Fibroblast of villous mesenchyme (primary cell): ENCODE data around the gene NDUFS5. TPM values are rescaled to one million over a fixed set of nuclear protein-coding genes. Genes with fewer than 3 reads are reported as not detected.
"Not testable (repeated sequence)": the region's sequence is repeated elsewhere in the genome, so short reads cannot be mapped to it uniquely, and the experiment has no call there.

ENCODE experiments used
- DNase-seq: peaks from one replicate; pipeline ENCODE4 v3.0.0-alpha.2; 2010; ENCODE audit warnings: low read depth
- H3K4me3 ChIP-seq: 2 replicates; pipeline ENCODE4 v1.5.1; 2011; ENCODE audit warnings: low read depth, mild to moderate bottlenecking, low read length
- total RNA-seq: library from RNA; depleted of rRNA; stranded (reverse); fragments of >200 nt; gene quantifications from 2 replicates; pipeline ENCODE4 v1.2.3, GENCODE V29; 2012
- TF ChIP-seq, protein P1 (sequence below): IDR thresholded peaks from 2 replicates; pipeline ENCODE4 v1.5.1; 2012; ENCODE audit warnings: low read depth, mild to moderate bottlenecking, low read length; ENCODE audit not compliant: insufficient read depth

NDUFS5 gene
- 285 and 325 TPM in 2 replicates for total RNA-seq

DNA sequence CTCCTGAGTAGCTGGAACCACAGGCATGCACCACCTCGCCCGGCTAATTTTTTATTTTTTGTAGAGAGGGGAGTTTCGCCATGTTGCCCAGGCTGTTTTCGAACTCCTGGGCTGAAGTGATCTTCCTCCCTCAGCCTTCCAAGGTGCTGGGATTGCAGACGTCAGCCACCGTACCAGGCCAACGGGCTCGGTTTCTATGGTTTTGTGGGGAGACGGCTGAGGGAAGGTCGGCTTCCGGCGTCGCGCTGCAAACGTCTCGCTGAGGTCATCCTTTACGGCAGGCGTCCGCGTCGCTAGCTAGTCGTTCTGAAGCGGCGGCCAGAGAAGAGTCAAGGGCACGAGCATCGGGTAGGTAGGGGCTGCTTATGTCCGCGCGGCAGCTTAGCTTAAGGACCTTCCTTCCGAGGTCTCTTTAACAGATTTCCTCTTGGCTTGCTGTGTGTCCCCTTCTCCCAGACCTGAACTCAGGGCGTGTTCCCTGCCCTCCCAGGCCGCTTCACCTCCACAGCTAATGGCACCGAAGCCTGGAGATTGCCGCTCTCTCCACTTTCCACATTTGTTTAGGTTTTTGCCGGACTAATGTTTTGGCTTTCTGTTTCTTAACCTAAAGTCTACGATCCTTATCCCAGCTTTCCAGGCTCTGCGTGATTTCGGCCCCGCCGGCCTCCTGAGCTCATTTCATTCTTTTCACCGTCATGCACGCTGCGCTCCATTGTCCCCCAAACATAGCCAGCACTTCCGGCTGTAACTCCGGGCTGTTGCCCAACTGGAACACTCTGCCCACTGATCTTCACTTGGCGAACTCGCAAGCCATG, at the start of gene NDUFS5:
TSS of gene NDUFS5 (plus strand) at position 300 of the 815 bp plus-strand sequence. CDS start 2,375 bp downstream, outside the sequence.
- H3K4me3 ChIP-seq, result peak within 1 kb of the TSS; percentile 96
- TF ChIP-seq, protein P1, sequence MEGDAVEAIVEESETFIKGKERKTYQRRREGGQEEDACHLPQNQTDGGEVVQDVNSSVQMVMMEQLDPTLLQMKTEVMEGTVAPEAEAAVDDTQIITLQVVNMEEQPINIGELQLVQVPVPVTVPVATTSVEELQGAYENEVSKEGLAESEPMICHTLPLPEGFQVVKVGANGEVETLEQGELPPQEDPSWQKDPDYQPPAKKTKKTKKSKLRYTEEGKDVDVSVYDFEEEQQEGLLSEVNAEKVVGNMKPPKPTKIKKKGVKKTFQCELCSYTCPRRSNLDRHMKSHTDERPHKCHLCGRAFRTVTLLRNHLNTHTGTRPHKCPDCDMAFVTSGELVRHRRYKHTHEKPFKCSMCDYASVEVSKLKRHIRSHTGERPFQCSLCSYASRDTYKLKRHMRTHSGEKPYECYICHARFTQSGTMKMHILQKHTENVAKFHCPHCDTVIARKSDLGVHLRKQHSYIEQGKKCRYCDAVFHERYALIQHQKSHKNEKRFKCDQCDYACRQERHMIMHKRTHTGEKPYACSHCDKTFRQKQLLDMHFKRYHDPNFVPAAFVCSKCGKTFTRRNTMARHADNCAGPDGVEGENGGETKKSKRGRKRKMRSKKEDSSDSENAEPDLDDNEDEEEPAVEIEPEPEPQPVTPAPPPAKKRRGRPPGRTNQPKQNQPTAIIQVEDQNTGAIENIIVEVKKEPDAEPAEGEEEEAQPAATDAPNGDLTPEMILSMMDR, result no peak
- DNase-seq, result peak; percentile 93

DNA sequence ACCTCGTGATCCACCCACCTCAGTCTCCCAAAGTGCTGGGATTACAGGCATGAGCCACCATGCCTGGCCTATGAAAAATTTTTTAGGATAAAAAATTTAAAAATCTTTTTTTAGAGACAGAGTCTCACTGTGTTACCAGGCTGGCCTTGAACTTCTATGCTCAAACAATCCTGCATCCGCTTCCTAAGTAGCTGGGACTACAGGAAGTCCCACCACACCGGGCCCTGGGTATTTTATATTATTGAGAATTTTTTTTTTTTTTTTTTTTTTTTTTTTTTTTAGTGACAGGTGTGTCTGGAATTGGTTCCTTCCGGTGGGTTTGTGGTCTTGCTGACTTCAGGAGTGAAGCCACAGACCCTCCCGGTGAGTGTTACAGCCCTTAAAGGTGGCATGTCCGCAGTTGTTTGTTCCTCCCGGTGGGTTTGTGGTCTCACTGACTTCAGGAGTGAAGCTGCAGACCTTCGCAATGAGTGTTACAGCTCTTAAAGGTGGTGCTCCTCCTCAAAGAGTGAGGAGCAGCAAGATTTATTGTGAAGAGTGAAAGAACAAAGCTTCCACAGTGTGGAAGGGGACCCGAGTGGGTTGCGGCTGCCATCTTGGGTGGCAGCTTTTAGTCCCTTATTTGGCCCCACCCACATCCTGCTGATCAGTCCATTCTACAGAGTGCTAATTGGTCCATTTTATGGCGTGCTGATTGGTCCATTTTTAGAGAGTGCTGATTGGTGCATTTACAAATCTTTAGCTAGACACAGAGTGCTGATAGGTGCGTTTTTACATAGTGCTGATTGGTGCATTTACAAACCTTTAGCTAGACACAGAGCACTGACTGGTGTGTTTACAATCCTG, 48.5 kb upstream of the NDUFS5 start:
- not testable (repeated sequence) for DNase-seq

DNA sequence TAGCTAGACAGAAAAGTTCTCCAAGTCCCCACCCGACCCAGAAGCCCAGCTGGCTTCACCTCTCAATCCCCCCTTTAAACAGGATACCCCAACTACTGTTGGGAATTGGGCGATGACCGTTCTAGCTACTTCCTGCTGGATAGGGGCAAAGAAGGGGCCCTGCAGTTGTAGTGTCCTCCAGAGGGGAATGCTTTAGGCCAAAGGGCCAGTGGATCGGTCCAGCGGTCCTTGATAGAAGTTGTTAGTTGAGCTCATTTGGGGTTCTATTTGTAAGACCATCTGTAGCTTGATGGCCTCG, 48.0 kb upstream of the NDUFS5 start:
- not testable (repeated sequence) for DNase-seq, H3K4me3 ChIP-seq

More for the DNA sequence above, 48.5 kb upstream of the NDUFS5 start:
- H3K4me3 ChIP-seq, result not testable (repeated sequence)

DNA sequence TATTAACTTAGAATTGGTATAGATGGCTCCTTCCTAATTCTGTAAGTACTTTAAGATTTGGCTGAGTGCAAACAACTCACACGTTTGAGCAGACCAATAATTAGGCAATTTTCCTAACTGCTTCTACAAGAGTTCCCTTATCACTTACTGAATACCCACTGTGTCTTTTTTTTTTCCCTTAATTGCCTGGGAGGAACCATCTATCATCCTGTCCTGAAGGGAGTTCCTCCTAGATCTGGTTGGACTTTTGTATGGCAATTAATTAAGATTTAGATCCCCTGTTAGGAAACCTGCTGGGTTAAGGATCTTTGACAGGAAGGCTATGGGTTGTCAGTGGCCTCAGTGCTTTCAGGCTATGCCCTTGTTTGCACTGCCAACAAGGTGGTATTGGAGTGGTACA, 46.8 kb upstream of the NDUFS5 start:
- not testable (repeated sequence) for H3K4me3 ChIP-seq, DNase-seq

DNA sequence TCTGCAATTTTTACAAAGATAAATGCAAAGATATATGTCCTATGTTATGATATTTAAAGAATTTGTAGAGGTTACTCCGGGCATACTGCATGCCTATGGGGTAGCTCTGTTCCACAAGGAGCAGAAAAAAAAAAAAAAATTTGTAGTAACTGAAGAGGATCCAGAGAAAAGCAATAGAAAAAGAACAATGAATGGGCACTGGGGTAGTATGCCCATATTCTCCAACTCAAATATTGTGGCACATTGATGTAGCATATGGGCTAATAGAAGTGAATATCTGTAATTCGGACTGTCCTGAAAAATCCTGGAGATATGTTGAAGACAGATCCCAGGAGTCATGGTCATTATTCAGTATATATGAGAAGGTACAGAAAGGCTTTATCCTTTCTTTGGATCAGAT, 36.2 kb upstream of the NDUFS5 start:
- H3K4me3 ChIP-seq, result no peak overlapping the region
- TF ChIP-seq, protein P1, result no peak
- no peak for DNase-seq

DNA sequence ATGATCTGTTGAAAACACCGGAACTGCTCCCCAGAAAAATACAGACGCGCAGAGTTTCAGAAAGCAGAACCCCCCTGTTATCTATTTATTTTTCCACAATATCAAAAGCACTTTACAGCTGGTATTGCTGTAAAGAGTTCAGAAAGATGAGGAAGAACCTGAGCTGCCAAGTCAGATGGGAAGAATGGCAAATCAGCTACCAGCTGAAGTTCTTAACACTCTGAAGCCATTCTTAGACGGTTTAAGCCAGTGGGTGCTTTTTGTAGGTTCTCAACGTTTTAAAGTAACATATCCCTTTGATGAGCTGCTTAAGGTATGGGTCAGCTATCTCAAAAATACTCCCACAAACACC, 35.8 kb upstream of the NDUFS5 start:
- TF ChIP-seq, protein P1, result no peak
- peak overlapping the region; percentile 95 for H3K4me3 ChIP-seq
- peak; percentile 14 for DNase-seq

DNA sequence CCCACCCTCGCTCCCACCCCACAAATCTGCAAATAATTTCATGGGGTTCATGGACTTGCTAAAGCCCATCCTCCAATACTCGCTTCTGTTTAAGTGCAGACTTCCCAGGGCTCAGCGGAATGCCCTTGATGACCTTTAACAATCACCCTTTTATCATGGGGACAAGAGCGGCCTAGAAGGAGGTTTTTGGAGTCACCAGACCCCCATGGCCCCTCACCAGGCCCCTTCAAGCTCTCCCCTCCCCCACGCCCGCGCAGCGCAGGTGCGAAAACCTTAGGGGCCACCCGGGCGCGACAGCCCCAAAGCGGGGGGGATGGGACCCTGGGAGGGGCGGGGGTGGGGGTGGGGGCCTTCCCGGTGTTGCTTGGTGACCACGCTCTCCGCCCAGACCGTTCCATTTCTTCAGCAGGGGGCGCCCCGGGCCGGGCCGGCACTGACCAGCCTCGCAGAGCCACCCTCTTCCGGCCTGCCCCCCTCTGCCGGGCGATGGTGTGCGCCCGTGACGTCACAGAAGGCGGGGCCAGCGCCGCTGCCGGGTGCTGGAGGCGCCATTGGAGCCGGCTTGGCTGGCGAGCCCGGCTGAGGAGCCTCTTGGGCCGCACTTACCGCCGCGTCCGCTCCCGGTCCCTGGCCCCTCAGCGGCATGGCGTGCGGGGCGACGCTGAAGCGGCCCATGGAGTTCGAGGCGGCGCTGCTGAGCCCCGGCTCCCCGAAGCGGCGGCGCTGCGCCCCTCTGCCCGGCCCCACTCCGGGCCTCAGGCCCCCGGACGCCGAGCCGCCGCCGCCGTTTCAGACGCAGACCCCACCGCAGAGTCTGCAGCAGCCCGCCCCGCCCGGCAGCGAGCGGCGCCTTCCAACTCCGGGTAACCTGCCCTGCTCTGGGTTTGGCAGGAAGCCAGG, 35.2 kb upstream of the NDUFS5 start, which contains the start of gene AKIRIN1:
TSS of gene AKIRIN1 (plus strand) at position 539 of the 900 bp plus-strand sequence. CDS start at position 644, 105 bp downstream.
- H3K4me3 ChIP-seq, result peak within 1 kb of the TSS; percentile 95
- DNase-seq, result peak; percentile 97

More for the DNA sequence above, 35.2 kb upstream of the NDUFS5 start, which contains the start of gene AKIRIN1:
- TF ChIP-seq, protein P1, result no peak
